Colonic mucosa (tissue), 4 donors: ENCODE measurements around the gene PIP5K1C. TPM values are rescaled to one million over a fixed set of nuclear protein-coding genes. Genes with fewer than 3 reads are reported as not detected.

ENCODE experiments used
- DNase-seq: peaks from one replicate; pipeline ENCODE4 v3.0.0-alpha.2; 2020
- H3K27ac ChIP-seq: fragments of 200-600 bp; one replicate; pipeline ENCODE4 v1.8.0; 2021
- H3K27me3 ChIP-seq: fragments of 200-600 bp; one replicate; pipeline ENCODE4 v1.8.0; 2021
- H3K36me3 ChIP-seq: fragments of 200-600 bp; one replicate; pipeline ENCODE4 v1.8.0; 2021
- H3K4me1 ChIP-seq: fragments of 200-600 bp; one replicate; pipeline ENCODE4 v1.8.0; 2021; ENCODE audit warnings: mild to moderate bottlenecking
- H3K4me3 ChIP-seq: fragments of 200-600 bp; one replicate; pipeline ENCODE4 v1.8.0; 2021
- H3K9ac ChIP-seq, 2 donors: one replicate each; pipeline ENCODE4 v1.7.0; 2013; ENCODE audit warnings: control low read depth in 2 of 2, low read depth in 2 of 2, low read length in 2 of 2
- H3K9me3 ChIP-seq: fragments of 200-600 bp; one replicate; pipeline ENCODE4 v1.8.0; 2021
- CTCF ChIP-seq: fragments of 200-600 bp; IDR thresholded peaks from one replicate; pipeline ENCODE4 v1.8.0; 2022; ENCODE audit warnings: antibody characterized with exemption, mild to moderate bottlenecking
- intact Hi-C: fragments of 100-400 bp; cut with DNase I; formaldehyde crosslinking; loops from one replicate; pipeline ENCODE4 v1.14.1; 2022
- total RNA-seq, 2 donors: library from RNA; stranded (reverse); fragmentation: NEBNext Ultra II Directional in 1 of 2; extraction: Animal tissue kit (Norgen Biotek cat#: 25700) in 1 of 2; gene quantifications; one replicate each; pipeline ENCODE4 v1.2.1, GENCODE V29; 2021
- donor health status: healthy.
- donor health status: DM: no; HTN: no; CAD: no.
- donor health status: DM: no; HTN: no; CAD: no.

PIP5K1C gene
- total RNA-seq, 2 donors from 2014 or later = 22.8 to 31.2 TPM

GRCh38 chr19:3698386-3698950 is 1.8 kb downstream of the PIP5K1C start:
- Histone ChIP-seq H3K36me3 (no peaks in the 10 kb centered on the region), H3K27me3 (no peaks in the 10 kb centered on the region), H3K9ac (peak overlapping the region in 1 of 2 donors; percentile 35), H3K4me3 (no peak overlapping the region), H3K4me1 (no peaks in the 10 kb centered on the region), H3K9me3 (no peaks in the 10 kb centered on the region), H3K27ac (peak overlapping the region; percentile 9)
- no peak for TF ChIP-seq CTCF
- DNase-seq = no peak
- intact Hi-C loops = no loop called here

- Histone ChIP-seq H3K4me3 (no peak overlapping the region), H3K4me1 (no peaks in the 10 kb centered on the region), H3K27ac (peak overlapping the region; percentile 9), H3K9me3 (no peaks in the 10 kb centered on the region), H3K27me3 (no peaks in the 10 kb centered on the region), H3K36me3 (no peaks in the 10 kb centered on the region), H3K9ac (peak overlapping the region in 1 of 2 donors; percentile 35)
- TF ChIP-seq CTCF = no peak
- intact Hi-C loops = no loop called here
- DNase-seq = no peak
These were observed 2.4 kb downstream of the PIP5K1C start for GRCh38 chr19:3697671-3698385.

- Histone ChIP-seq H3K27ac (no peak overlapping the region), H3K27me3 (no peaks in the 10 kb centered on the region), H3K9ac (no peak overlapping the region), H3K4me3 (no peak overlapping the region), H3K36me3 (no peaks in the 10 kb centered on the region), H3K4me1 (no peaks in the 10 kb centered on the region), H3K9me3 (no peaks in the 10 kb centered on the region)
- no peak for DNase-seq
- intact Hi-C loops = no loop called here
- no peak for TF ChIP-seq CTCF
These were observed 3.2 kb downstream of the PIP5K1C start for GRCh38 chr19:3697094-3697493.

- intact Hi-C loops = no loop called here
- Histone ChIP-seq H3K36me3 (no peaks in the 10 kb centered on the region), H3K9me3 (no peaks in the 10 kb centered on the region), H3K4me1 (no peaks in the 10 kb centered on the region), H3K9ac (no peak overlapping the region), H3K27me3 (no peaks in the 10 kb centered on the region), H3K4me3 (no peak overlapping the region), H3K27ac (no peak overlapping the region)
- no peak for DNase-seq
- TF ChIP-seq CTCF = no peak
These were observed 3.6 kb downstream of the PIP5K1C start for GRCh38 chr19:3696660-3696995.

GRCh38 chr19:3695986-3696659 is 4.1 kb downstream of the PIP5K1C start:
- no peak for DNase-seq
- no peak for TF ChIP-seq CTCF
- intact Hi-C loops = no loop called here
- H3K36me3 ChIP-seq = no peaks in the 10 kb centered on the region
- no peaks in the 10 kb centered on the region for H3K4me1 ChIP-seq
- H3K9ac ChIP-seq = no peak overlapping the region
- no peak overlapping the region for H3K4me3 ChIP-seq
- H3K9me3 ChIP-seq = no peaks in the 10 kb centered on the region
- H3K27me3 ChIP-seq = no peaks in the 10 kb centered on the region
- no peak overlapping the region for H3K27ac ChIP-seq
